ENCODE results near the gene SLC19A2.

Gene SLC19A2

DNA sequence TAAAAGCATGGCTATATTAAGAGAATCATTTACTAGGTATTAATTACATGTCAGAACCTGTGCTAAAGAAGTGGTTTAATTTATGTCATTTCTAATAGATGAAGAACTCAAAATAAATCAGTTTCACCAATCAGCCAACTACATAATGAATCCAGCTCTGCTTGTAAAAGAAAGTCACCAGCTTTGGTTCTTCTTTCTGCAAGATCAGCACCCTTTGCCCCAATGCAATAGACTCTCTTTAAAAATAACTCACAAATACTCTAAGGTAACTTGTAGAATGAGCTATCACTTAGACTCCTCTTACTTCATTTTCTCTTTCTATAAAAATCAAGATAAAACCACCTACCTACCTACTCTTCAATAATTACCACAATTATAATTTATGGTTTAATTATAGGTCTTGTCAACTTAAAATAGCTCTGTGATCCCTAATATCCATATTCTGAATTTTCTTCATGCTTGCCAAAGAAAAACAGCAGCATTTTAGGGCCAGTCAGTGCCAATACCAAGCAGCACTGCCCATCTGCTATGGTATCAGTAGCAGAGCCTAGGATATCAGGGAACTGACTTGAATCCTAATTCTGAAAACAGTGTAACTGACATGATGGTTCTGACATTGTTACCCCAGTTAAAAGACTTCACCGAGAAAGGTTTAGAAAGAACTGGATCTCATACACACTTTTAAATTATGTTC is 11.3 kb downstream of the SLC19A2 start:
- DNase-seq, result no peak

- no peak for DNase-seq
Observed at GRCh38 chr1:169473347-169473746, 12.4 kb downstream of the SLC19A2 start.

- DNase-seq, result no peak
Observed at GRCh38 chr1:169472738-169473137, 13.0 kb downstream of the SLC19A2 start.

GRCh38 chr1:169468982-169469381 is 16.8 kb downstream of the SLC19A2 start:
- DNase-seq, result no peak

GRCh38 chr1:169466259-169467230 is 19.2 kb downstream of the SLC19A2 start:
- no peak for DNase-seq

DNA sequence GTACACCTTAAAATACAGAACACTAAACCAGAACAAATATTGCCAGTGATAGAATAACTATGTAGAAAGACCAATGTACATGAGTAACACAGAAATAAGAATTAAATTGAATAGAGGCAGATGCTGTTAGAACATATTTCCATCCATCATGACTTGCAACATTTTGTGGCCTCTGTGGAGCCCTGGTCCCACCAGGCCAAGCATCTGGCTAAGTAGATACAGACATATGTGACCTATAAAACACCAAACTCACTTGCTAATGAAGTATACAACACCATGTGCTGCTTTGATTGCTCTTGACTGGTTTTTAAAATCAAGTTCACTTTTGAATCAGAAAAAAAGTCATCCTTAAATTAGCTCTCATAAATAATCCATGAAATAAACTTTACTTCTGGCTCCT is 20.5 kb downstream of the SLC19A2 start:
- no peak for DNase-seq

- no peak for DNase-seq
Observed at GRCh38 chr1:169462385-169462784, 23.4 kb downstream of the SLC19A2 start.

DNA sequence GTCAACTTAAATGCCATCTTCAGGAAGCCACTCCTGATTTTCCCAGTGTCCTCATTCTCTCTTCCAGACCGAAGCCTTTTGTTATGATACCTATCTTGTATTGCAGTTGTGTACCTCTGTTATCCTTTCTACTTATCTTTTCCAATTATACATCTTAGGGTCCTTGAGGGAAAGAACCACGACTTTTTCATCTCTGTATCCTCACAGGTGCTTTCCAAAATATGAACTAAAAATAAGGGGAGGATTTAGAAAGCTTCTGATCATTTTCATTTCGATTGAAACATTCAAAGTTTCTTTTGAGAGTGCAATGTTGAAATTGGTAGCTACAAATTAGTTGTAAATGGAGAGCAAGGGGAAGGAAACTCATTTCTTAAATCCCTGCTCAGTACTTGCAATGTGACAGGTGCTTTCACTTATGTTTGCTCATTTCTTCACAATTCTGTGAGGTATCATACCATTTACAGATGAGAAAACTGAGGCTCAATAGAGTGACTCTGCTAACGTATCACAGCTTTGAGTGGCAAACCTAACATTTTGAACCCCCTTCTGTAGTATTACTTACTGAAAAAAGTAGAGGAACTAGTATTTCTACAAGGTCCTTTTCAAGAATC is 24.2 kb downstream of the SLC19A2 start:
- DNase-seq, result no peak

DNA sequence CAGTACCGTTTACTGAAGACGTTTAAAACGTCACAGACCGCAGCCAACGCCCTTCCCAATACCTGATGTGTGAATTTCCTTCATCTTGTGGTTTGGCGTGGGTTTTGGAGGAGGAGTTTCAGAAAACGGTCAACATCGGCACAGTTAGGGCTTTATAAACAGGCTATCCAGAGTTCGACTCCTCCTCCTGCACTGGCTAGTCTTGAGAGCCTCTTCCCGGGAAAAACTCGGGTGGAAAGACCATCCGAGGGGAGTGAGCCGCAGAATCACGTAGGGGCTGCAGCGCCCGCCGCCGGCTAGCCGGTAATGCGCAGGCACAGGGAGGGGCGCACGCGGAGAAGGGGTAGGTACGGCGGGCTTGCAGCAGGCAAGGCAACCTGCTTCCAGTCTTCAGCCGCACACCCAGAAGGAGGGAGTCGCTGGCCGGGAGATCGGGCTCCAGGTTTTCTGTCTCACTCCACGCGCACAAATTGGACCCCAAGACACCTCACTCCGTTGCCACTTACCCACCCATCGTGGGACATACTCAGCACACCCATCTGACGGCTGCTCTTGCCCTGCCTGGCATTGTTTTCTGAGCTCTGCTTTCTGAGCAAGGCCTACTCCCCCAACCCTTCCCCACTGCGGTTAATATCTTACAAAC is 25.4 kb downstream of the SLC19A2 start:
- DNase-seq, result no peak

GRCh38 chr1:169457443-169457842 is 28.3 kb downstream of the SLC19A2 start:
- no peak for DNase-seq

DNA sequence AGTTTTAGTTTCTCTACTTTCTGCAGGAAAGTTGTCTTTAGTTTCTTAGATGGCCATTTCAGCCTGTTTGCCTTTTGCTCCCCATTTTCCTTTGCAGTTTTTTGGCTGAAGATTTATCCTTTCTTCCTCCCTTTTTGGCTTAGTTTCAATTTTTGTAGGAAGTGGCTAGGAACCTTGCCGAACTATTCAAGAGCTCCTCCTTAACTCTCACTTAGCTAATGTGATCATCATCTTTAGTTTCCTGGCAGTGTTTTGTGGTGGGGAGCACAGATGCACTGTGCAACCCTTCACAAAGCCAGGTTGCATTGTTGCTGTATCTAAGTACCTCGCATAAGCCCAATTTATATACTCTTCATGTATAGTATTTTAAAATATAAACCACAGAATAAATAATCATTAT is 29.7 kb downstream of the SLC19A2 start:
- DNase-seq, result no peak

DNA sequence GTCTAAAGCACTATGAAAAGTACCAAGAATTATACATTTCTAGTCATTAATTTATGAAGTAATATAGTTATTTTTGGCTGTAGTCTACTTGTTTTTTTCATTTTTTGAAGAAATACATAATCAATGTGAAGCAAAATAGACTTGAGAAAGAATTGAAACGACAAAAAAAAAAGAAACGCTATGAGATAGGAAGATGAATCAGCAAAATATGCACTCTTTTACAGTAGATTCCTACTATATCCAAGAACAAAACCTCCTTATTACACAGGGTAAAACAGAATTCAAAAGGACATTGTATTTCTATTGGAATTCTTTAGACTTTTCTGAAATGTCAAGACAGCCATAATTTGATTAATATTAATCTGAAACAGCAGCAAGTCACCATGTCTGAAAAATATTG is 32.8 kb downstream of the SLC19A2 start:
- no peak for DNase-seq

DNA sequence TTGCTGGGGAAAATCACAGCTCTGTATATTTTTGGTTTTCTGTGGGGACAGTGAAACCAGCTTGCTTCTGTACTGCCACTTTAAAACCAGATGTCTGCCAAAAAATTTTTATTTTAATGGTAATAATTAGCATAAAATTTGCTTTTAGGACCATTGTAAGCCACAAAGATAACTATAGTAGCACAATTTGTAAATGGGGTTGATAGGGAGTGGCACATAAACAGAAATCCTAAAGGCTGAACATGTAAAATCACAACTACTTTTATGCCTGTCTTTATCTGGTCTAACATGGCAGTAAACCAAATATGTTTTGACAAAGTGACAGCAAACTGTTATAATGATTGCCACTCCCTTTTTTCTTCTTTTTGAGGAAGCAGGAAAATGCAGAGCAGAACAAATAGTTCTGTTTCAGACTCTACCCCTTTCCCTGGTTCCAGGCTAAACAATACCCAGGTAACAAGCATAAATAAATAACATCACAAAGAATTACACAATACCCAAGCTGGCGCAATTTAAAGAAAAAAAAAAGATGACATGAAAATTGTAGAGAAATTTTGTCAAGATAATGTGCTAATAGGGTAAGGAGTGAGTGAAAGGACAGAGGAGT is 34.4 kb downstream of the SLC19A2 start:
- DNase-seq, result no peak

GRCh38 chr1:169443923-169444322 is 41.8 kb downstream of the SLC19A2 start:
- no peak for DNase-seq

- peak; percentile 3 for DNase-seq
Observed at GRCh38 chr1:169427081-169427641, 58.6 kb downstream of the SLC19A2 start, which contains the start of gene CCDC181. TSS of gene CCDC181 (minus strand) at chr1:169427474. CDS start at chr1:169424927, 2,547 bp downstream.

DNA sequence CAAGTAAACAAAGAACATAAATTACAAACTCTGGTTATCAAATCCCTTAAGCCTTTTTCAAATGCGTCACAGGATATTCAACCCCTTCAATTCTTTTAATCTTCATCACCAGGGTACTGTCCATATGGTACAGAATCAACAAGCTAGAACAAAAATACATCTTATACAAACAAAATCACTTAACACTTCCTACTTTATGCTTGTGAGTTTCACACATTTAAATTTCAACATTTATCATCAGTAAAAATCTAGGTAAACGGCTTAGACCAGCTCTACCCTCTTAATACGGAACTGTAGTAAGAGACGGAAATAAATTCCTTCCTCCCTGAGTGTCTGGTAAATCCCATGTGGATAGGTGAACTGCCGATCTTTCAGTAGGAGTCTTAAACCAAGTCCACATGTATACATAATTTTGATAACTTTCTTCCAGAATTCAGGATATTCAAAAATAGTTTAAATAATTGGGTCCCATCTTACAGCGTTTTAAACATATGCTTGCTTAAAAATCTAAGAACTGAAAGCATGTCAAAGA is 59.5 kb downstream of the SLC19A2 start:
- DNase-seq, result no peak

DNA sequence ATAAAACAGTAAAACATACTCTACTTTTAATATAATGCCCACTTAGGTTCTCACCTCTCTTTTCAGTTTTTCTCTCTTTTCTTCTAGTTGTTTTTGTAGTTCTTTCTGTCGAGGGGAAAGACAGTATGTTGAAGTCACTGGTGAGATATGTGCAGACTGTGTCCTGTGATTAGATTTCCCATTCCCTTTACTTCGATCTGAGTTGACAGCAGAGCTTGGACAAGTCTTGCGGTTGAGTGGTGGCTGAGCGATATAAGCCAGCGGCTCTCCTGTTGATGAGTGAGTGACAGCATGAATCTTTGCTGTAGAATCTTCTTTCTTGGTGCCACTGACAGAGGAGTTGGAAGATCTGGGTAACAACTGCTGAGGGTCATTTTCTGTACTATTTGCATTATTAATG is 64.4 kb downstream of the SLC19A2 start:
- DNase-seq, result no peak

DNA sequence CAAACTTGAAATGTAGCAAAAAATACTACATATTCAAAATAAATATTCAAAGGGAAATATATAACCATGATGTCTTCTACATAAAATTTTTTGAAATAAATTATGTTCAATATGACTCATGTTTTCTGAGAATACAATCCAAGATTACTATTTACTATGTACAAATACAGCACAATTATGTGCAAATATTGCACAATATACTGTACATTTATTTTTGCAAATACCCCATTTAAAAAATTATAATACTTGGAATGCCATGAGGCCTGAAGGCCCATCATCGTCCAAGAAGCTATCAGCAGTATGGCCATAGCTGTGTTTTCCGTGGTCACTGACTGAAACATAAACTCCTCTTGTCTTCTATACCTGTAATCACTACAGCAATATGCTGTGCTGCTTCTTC is 70.8 kb downstream of the SLC19A2 start:
- no peak for DNase-seq

All from effector CD4-positive, alpha-beta T cell (primary cell).